NCI-H187 (cell line): ENCODE measurements around the gene RADIL.
"Not testable (repeated sequence)": the region's sequence is repeated elsewhere in the genome, so short reads cannot be mapped to it uniquely, and the experiment has no call there.

Source experiments
- DNase-seq, 2 experiments: peaks; one replicate each; lab custom pipeline; 2025; lab: John Stamatoyannopoulos, UW

The RADIL gene

GRCh38 chr7:4808565-4808964, 75.0 kb downstream of the RADIL start:
- DNase-seq, result no peak

GRCh38 chr7:4808026-4808425, 75.5 kb downstream of the RADIL start:
- DNase-seq, result no peak

GRCh38 chr7:4807598-4808016, 75.9 kb downstream of the RADIL start:
- no peak for DNase-seq

GRCh38 chr7:4806983-4807597, 76.4 kb downstream of the RADIL start:
- no peak for DNase-seq

GRCh38 chr7:4805984-4806300, 77.6 kb downstream of the RADIL start:
- DNase-seq, result no peak

GRCh38 chr7:4805110-4805983, 78.2 kb downstream of the RADIL start:
- no peak for DNase-seq

- DNase-seq, result no peak
Observed at GRCh38 chr7:4803397-4804241, 79.9 kb downstream of the RADIL start.

- not testable (repeated sequence) for DNase-seq
Observed at GRCh38 chr7:4802577-4802976, 80.9 kb downstream of the RADIL start.

GRCh38 chr7:4801839-4802231, 81.7 kb downstream of the RADIL start:
- DNase-seq, result no peak

- no peak for DNase-seq
Observed at GRCh38 chr7:4800926-4801838, 82.3 kb downstream of the RADIL start.

GRCh38 chr7:4800487-4800886, 83.0 kb downstream of the RADIL start:
- no peak for DNase-seq

- no peak for DNase-seq
Observed at GRCh38 chr7:4799508-4800268, 83.8 kb downstream of the RADIL start.

GRCh38 chr7:4798706-4799235, 84.7 kb downstream of the RADIL start:
- DNase-seq, result no peak

GRCh38 chr7:4797858-4798705, 85.4 kb downstream of the RADIL start:
- DNase-seq, result no peak

GRCh38 chr7:4796453-4796852, 87.1 kb downstream of the RADIL start:
- no peak for DNase-seq

- DNase-seq, result no peak
Observed at GRCh38 chr7:4794591-4795350, 88.7 kb downstream of the RADIL start.

GRCh38 chr7:4794171-4794570, 89.3 kb downstream of the RADIL start:
- DNase-seq, result not testable (repeated sequence)

GRCh38 chr7:4793385-4793993, 90.0 kb downstream of the RADIL start:
- not testable (repeated sequence) for DNase-seq
